ENCODE data around the gene SMAD7.
"Not testable (repeated sequence)": the region's sequence is repeated elsewhere in the genome, so short reads cannot be mapped to it uniquely, and the experiment has no call there.

SMAD7 gene

DNA sequence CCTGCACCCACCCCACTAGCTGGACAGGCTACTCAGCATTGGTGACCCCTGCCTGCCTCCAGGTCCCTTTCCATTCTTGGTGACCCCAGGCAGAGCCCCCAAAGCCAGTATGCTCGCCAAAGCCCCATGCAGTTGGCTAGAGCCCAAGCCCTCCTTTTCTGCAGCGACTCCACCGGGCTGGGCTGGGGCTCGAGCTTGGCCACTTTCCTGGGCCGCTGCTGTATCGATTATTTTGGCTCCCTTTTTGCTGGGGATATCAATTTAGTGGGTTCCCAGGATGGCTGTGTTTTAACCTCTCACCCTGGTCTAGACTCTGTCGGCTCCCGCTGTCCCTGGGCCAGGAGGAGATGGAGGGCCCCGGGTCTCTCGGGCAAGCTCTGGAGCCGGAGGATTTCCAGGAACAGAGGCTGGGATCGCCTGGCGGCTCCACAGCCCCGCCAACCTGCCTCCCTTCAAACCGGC is 76.0 kb downstream of the SMAD7 start:
- DNase-seq: no peak

DNA sequence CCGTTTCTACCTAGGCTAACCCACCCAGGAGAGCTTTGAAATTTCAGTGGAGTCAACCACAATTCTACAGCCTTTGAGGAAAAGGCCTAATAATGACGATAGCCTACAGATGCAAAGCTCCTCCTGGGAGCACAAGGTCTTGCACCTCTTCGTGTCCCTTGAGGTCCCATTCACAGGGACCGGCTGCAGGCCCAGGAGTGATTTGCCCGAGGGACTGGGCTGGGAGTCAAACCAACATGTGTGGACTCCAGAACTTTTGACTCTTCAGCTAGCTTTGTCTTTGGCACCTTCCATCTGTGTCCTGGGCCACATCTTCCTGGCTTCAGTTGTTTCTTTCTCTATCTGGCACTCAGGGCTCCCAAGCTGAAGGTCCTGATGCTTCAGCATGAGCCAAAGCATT is 76.5 kb downstream of the SMAD7 start:
- DNase-seq: no peak

DNA sequence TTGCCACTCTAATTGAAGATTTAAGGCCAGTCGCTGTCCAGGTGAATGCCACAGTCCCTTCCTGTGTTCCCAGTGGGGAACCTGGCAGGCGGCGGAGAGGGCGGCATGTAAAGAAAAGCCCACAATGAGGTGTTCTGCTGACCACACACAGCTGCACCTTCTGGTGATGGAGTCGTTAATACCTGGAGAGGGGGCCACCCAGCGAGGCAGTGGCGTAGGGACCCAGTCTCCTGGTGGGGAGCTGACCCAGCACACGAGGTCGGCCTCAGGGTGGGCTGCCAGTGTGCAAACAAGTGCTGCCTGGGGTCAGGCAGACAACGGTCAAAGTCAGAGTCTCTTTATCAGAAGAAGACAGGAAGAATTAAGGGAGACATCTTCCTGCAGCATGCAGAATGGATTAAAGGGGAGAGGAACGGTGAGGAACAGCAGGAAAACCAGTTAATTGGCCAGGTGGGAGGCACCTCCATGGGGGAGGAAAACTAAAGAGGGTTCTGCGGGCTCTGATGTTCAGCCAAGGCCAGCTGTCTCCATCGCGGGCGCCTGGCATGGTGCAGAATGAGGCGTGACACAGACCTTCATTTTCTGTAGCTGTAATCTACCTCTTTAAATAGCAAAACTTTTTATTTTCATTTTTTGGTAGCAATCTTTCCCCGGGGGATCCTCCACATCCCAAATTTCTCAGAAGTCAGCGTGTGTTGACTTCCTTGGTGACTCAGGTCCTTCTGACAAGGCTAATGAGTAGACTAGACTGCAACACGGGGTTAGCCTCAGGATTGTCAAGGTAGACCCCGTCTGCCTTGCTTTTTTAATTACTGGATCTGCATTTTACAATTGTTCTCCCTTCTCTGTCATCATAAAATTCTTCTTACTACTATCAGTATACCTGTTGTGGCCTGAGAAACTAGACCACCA is 78.3 kb downstream of the SMAD7 start:
- DNase-seq: no peak

- no peak for DNase-seq
Measured at GRCh38 chr18:48871391-48872166, 79.2 kb downstream of the SMAD7 start.

GRCh38 chr18:48870926-48871325 is 79.8 kb downstream of the SMAD7 start:
- DNase-seq: not testable (repeated sequence)

Measured in stimulated activated CD4-positive, alpha-beta T cell treated with anti-CD3 and anti-CD28 coated beads, Interleukin-12 subunit alpha, Interleukin-12 subunit beta, amount 100 ng/mL, for 4 hours (primary cell).